GM12892 (cell line): ENCODE results near the gene PVR.

Experiments
- POLR2A ChIP-seq: IDR thresholded peaks from 2 replicates; pipeline ENCODE4 v1.6.1; 2011; ENCODE audit warnings: low read depth, low read length, control low read depth
- POLR2AphosphoS5 ChIP-seq: IDR thresholded peaks from 2 replicates; pipeline ENCODE4 v1.6.1; 2011; ENCODE audit warnings: low read depth, low read length, control low read depth
- TAF1 ChIP-seq: IDR thresholded peaks from 2 replicates; pipeline ENCODE4 v1.6.1; 2011; ENCODE audit warnings: low read depth, mild to moderate bottlenecking, control low read depth, low read length, borderline replicate concordance

GRCh38 chr19:44706506-44707236, 63.0 kb downstream of the PVR start:
- TF ChIP-seq POLR2A (no peak), POLR2AphosphoS5 (no peak), TAF1 (no peak)
